Measurements from ENCODE around the gene MAMLD1. TPM values are rescaled to one million over a fixed set of nuclear protein-coding genes. Genes with fewer than 3 reads are reported as not detected.

Gene MAMLD1
- total RNA-seq, 1 experiment from 2014 or later: 0.48 TPM

- H3K9me3 ChIP-seq (ENCODE audit: control insufficient read depth, low read depth, low read length): no peaks in the 10 kb centered on the region
- no peak overlapping the region for H2BK15ac ChIP-seq (ENCODE audit: low read depth, low read length)
- peaks cover 0 to 5% (median 4%) of the 10 kb centered on the region in 3 experiments; a peak in 2 of 7 replicates for H3K36me3 Mint-ChIP-seq (ENCODE audit: insufficient read depth in 1 of 3, low read depth in 3 of 3)
- no peak overlapping the region for H2AK5ac ChIP-seq (ENCODE audit: insufficient read length, low read length)
- no peak overlapping the region for H2BK120ac ChIP-seq (ENCODE audit: low read depth, low read length, poor library complexity, severe bottlenecking)
- DNase-seq: no peak
- no peaks in the 10 kb centered on the region for H3K79me2 ChIP-seq (ENCODE audit: insufficient read depth, low read length)
- no peak overlapping the region for H3K27ac Mint-ChIP-seq
- H4K91ac ChIP-seq (ENCODE audit: insufficient read length, low read depth, low read length): no peak overlapping the region
- H3K27ac ChIP-seq (ENCODE audit: insufficient read length, low read depth, low read length): no peak overlapping the region
- H2BK12ac ChIP-seq (ENCODE audit: insufficient read length, low read depth, low read length): no peak overlapping the region
- H3K14ac ChIP-seq (ENCODE audit: insufficient read depth, low read length): no peak overlapping the region
- no peaks in the 10 kb centered on the region for H3K27me3 ChIP-seq (ENCODE audit: insufficient read depth, low read length)
- H2BK20ac ChIP-seq (ENCODE audit: low read depth, low read length, poor library complexity, severe bottlenecking): no peak overlapping the region
- H2BK5ac ChIP-seq (ENCODE audit: insufficient read length, low read length): no peak overlapping the region
- no peaks in the 10 kb centered on the region for H3K79me1 ChIP-seq (ENCODE audit: insufficient read depth, low read depth, low read length, poor library complexity, severe bottlenecking)
- H3K56ac ChIP-seq (ENCODE audit: insufficient read length, low read depth, low read length): no peak overlapping the region
- no peak overlapping the region for H3K4me3 Mint-ChIP-seq
- H4K5ac ChIP-seq (ENCODE audit: insufficient read length, low read depth, low read length): no peak overlapping the region
- H3K23me2 ChIP-seq (ENCODE audit: insufficient read length, low read depth, low read length, poor library complexity, severe bottlenecking): no peaks in the 10 kb centered on the region
- H3K18ac ChIP-seq (ENCODE audit: insufficient read length, low read depth, low read length): no peak overlapping the region
- H3T11ph ChIP-seq (ENCODE audit: low read length): no peak overlapping the region
- peaks cover 68 to 82% of the 10 kb centered on the region in 2 experiments for H3K9me3 Mint-ChIP-seq
- WGBS (ENCODE audit: extremely low coverage, insufficient read length, low lambda C conversion rate): no CpG with 5 or more reads among the region's 4 CpGs
- H3K4me1 Mint-ChIP-seq: peaks cover 21 to 26% of the 10 kb centered on the region in 2 experiments
- no peak overlapping the region for H3K4ac ChIP-seq (ENCODE audit: low read depth, low read length)
- no peak for TF ChIP-seq CTCF (conservative IDR thresholded peaks at IDR 0.05)
- no peak overlapping the region for H3K9ac ChIP-seq (ENCODE audit: extremely low read depth, insufficient read length, low read length)
- no peak overlapping the region for H3K4me2 ChIP-seq (ENCODE audit: insufficient read depth, insufficient read length, low read length)
- H3K23ac ChIP-seq (ENCODE audit: insufficient read length, low read depth, low read length): no peak overlapping the region
- H4K20me1 ChIP-seq (ENCODE audit: control insufficient read depth, insufficient read depth, insufficient read length): no peaks in the 10 kb centered on the region
- H3K4me1 ChIP-seq (ENCODE audit: insufficient read depth, low read length): no peaks in the 10 kb centered on the region
- H2AFZ ChIP-seq (ENCODE audit: low read length): no peak overlapping the region
- peaks cover 11% of the 10 kb centered on the region for H3K27me3 Mint-ChIP-seq (ENCODE audit: low read depth)
- H4K8ac ChIP-seq (replicated peaks; ENCODE audit: insufficient read length, low read depth, low read length): no peak overlapping the region
Observed at GRCh38 chrX:150517303-150517910, 154.3 kb downstream of the MAMLD1 start.
